Activated CD8-positive, alpha-beta memory T cell treated with anti-CD3 and anti-CD28 coated beads for 36 hours (primary cell): ENCODE measurements around the gene PDS5B. TPM values are rescaled to one million over a fixed set of nuclear protein-coding genes. Genes with fewer than 3 reads are reported as not detected.
"Not testable (repeated sequence)": the region's sequence is repeated elsewhere in the genome, so short reads cannot be mapped to it uniquely, and the experiment has no call there.

ENCODE experiments used
- CTCF ChIA-PET: fragments of 350-600 bp; sonication (Branson Sonifier 250); formaldehyde crosslinking; loops from one replicate; lab custom pipeline; 2021; ENCODE audit warnings: antibody characterized with exemption; lab: Charles Lee
- POLR2A ChIA-PET: fragments of 350-600 bp; sonication (Branson Sonifier 250); formaldehyde crosslinking; loops from one replicate; lab custom pipeline; 2021; ENCODE audit warnings: antibody characterized with exemption; lab: Charles Lee
- total RNA-seq, 2 experiments: library from RNA; stranded (reverse); gene quantifications; one replicate each; pipeline ENCODE4 v1.2.3, GENCODE V29; 2021

PDS5B gene
- total RNA-seq, 2 experiments from 2014 or later, result 45.6 to 47.2 TPM

DNA sequence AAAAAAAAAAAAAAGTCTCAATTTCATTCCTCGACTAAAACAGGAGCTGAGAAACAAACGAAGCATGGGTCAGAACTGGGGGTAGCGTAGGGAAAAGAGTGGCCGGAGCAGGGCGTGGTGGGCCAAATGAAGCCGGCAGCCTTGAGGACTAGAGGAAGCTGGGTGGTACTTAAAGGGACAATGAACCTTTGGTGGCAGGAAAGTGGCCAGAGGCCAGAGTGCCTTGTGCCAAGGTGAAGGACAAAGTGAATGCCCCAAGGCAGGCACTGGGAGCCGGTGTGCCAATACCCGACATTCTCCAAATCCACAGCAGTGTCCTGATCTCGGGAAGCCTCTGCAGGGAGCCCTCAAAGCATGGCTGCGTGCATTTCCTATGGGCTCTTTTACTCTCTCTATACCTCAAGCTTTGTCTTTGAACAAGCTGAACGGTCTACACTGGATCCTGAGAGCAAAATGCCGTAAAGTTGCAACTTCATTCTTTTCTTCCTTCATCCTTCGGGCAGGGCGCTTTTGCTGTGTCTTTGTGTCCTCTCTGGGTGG lies 235.0 kb downstream of the PDS5B start:
- CTCF ChIA-PET, result no interaction called here
- POLR2A ChIA-PET, result no interaction called here

DNA sequence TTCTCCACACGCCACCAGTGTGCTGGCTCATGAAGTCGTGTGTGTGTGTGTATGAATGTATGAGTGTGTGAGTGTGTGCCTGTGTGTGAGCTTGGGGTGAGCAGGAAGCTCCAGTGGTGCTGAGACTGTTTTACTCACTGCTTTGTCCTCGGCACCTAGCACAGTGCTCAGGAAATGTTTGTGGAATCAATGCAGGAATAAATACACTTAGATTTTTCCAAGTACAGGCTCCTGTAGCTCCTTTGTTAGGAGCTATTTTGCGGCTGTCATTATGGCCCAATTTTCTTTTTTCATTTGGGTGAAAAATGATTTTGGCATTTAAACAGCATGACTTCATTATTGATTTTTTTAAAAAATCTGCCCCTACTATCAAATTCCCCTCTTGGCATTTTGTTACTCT lies 236.5 kb downstream of the PDS5B start:
- POLR2A ChIA-PET, result no interaction called here
- CTCF ChIA-PET, result no interaction called here

DNA sequence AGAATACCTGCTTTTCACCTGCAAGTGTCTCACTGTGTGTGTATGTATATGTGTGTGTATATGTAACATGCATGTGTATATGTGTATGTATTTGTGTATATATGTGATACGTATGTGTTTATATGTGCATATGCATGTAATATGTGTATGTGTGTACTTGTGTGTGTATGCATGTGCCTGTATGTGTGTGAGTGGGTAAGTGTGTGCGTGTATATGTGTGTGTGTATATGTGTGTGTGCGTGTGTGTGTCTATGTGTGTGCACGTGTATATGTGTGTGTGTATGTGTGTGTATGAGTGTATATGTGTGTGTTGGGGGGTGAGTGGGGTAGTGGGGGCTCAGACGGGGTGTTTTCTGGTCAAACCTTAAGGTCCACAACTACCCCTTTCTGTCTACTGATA lies 237.3 kb downstream of the PDS5B start:
- CTCF ChIA-PET, result no interaction called here
- POLR2A ChIA-PET, result no interaction called here

DNA sequence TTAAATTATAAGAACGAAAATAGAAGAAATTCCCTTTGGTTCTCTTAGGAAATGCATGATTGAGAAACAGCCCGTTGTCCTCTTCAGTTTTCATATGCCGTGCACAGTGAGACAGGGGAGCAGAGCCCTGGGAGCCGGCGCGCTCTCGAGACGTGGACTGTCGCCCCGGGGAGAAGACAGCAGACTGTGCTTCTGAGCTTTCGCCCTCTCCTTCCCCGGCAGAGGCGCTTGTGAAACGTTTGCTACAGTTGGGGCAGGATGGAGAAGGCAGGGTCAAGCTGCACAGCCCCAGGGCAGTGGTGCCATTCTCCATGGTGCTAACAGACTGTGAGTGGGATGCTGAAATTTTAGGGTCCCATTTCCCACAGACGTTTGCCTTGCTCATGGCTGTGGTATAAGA lies 237.8 kb downstream of the PDS5B start:
- ChIA-PET POLR2A (no interaction called here), CTCF (no interaction called here)

DNA sequence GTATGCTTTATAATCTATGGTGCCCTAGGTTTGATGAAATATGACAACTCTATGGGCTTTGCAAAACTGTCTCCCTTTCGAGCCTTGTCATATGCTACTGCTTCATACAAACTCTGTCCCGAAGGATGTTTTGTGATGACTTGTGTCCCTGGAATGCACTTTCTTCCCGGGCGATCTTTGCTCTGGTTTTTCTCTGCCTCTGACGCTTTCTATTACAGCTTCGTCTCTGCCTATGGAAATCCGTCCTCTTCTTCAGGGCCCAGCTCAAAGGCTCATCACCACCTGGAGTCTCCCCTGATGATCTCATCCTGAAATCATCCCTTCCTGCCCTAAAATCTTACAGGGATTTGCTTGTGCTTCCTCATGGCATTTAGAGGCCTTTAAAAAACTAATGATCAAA lies 238.4 kb downstream of the PDS5B start:
- ChIA-PET POLR2A (no interaction called here), CTCF (no interaction called here)

DNA sequence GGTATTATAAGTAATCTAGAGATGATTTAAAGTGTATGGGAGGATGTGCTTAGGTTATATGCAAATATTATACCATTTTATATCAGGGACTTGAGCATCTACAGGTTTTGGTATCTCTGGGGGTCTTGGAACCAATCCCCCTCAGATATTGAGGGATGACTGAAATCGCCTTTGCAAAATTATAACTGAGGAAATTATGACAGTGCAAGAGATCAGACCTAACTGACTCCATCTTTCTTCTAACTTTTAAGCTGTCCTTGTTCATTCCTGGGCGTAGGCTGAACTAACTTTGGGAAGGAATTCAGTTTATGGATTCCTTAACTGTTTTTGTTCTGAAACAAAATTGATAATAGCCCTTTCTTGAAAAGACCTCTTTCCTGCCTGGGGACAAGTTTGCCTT lies 239.2 kb downstream of the PDS5B start:
- ChIA-PET CTCF (no interaction called here), POLR2A (no interaction called here)

DNA sequence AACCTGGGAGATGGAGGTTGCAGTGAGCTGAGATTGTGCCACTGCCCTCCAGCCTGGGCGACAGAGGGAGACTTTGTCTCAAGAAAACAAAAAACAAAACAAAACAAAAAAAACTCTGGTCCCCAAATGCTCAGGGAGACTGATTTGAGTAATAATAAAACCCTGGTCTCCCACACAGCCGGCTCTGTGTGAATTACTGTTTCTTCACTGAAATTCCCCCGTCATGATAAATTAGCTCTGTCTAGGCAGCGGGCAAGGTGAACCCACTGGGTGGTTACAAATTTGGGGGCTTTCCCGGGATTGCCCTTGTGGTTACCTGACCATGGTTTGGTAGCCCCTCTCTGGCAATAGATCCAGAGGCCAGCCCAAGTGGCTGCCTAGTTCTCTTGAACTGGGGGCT lies 240.1 kb downstream of the PDS5B start:
- POLR2A ChIA-PET, CTCF ChIA-PET: not testable (repeated sequence)

Other genes starting within 250 kb of the PDS5B start
- gene N4BP2L1, start 158.3 kb upstream of the PDS5B start, total RNA-seq, result 10 to 100 TPM; 10.7 to 12.9 TPM
- gene N4BP2L2, start 47.7 kb upstream of the PDS5B start, total RNA-seq, result 10 to 100 TPM; 66.8 to 72.1 TPM